ENCODE measurements around the gene METTL8. TPM values are rescaled to one million over a fixed set of nuclear protein-coding genes. Genes with fewer than 3 reads are reported as not detected.

METTL8 gene
- total and polyA plus RNA-seq, 4 experiments from 2014 or later = 11.2 to 22.1 (median 18.4) TPM

GRCh38 chr2:171402906-171403580 is 30.7 kb downstream of the METTL8 start:
- Histone ChIP-seq H3K4me3 (ENCODE audit: low read length in 2 of 2) (no peak overlapping the region), H3K27me3 (ENCODE audit: insufficient read depth, low read length) (no peaks in the 10 kb centered on the region), H3K9me3 (ENCODE audit: control insufficient read depth in 1 of 2, low read length in 2 of 2) (no peaks in the 10 kb centered on the region), H3K27ac (ENCODE audit: low read depth, low read length) (no peak overlapping the region), H3K36me3 (ENCODE audit: insufficient read depth, low read length) (no peaks in the 10 kb centered on the region), H3K4me1 (ENCODE audit: insufficient read depth, low read length) (peaks cover 38% of the 10 kb centered on the region)
- Mint-ChIP-seq H3K9me3 (peaks cover 3 to 9% (median 6%) of the 10 kb centered on the region in 8 donors), H3K27me3 (no peaks in the 10 kb centered on the region), H3K27ac (peak overlapping the region in 1 of 7 donors; percentile 15), H3K4me3 (no peak overlapping the region), H3K4me1 (peaks cover 34 to 44% (median 42%) of the 10 kb centered on the region in 4 donors), H3K36me3 (peaks cover 1 to 12% of the 10 kb centered on the region in 2 donors)
- intact Hi-C loops (cut with micrococcal nuclease) = no loop called here
- CTCF ChIA-PET (ENCODE audit: partially characterized antibody) = no interaction called here
- no peak for DNase-seq
- POLR2A ChIA-PET (ENCODE audit: partially characterized antibody) = no interaction called here

- POLR2A ChIA-PET (ENCODE audit: partially characterized antibody) = no interaction called here
- Histone ChIP-seq H3K27ac (ENCODE audit: low read depth, low read length) (no peak overlapping the region), H3K27me3 (ENCODE audit: insufficient read depth, low read length) (no peaks in the 10 kb centered on the region), H3K4me1 (ENCODE audit: insufficient read depth, low read length) (peaks cover 30% of the 10 kb centered on the region), H3K9me3 (ENCODE audit: control insufficient read depth in 1 of 2, low read length in 2 of 2) (no peaks in the 10 kb centered on the region), H3K36me3 (ENCODE audit: insufficient read depth, low read length) (no peaks in the 10 kb centered on the region), H3K4me3 (ENCODE audit: low read length in 2 of 2) (no peak overlapping the region)
- Mint-ChIP-seq H3K27me3 (no peaks in the 10 kb centered on the region), H3K4me1 (peaks cover 30 to 41% (median 35%) of the 10 kb centered on the region in 4 donors), H3K4me3 (no peak overlapping the region), H3K27ac (peak overlapping the region in 1 of 7 donors; percentile 18), H3K9me3 (peaks cover 1 to 9% (median 6%) of the 10 kb centered on the region in 8 donors), H3K36me3 (peaks cover 1 to 12% of the 10 kb centered on the region in 2 donors)
- DNase-seq = no peak
- CTCF ChIA-PET (ENCODE audit: partially characterized antibody) = interaction anchor here (1.6 kb wide), 1 partner anchor 14 kb away, joined by 5 read pairs; no protein-coding TSS in a partner anchor
- intact Hi-C loops (cut with micrococcal nuclease) = no loop called here
These were observed 31.8 kb downstream of the METTL8 start for GRCh38 chr2:171401947-171402346.

GRCh38 chr2:171400395-171400794 is 33.4 kb downstream of the METTL8 start:
- Histone ChIP-seq H3K27ac (ENCODE audit: low read depth, low read length) (no peak overlapping the region), H3K27me3 (ENCODE audit: insufficient read depth, low read length) (no peaks in the 10 kb centered on the region), H3K36me3 (ENCODE audit: insufficient read depth, low read length) (no peaks in the 10 kb centered on the region), H3K4me3 (ENCODE audit: low read length in 2 of 2) (no peak overlapping the region), H3K4me1 (ENCODE audit: insufficient read depth, low read length) (peaks cover 16% of the 10 kb centered on the region), H3K9me3 (ENCODE audit: control insufficient read depth in 1 of 2, low read length in 2 of 2) (no peaks in the 10 kb centered on the region)
- Mint-ChIP-seq H3K9me3 (peaks cover 0 to 9% (median 6%) of the 10 kb centered on the region in 8 donors), H3K27me3 (no peaks in the 10 kb centered on the region), H3K4me3 (peak overlapping the region in 1 of 8 donors; percentile 18), H3K36me3 (peaks cover 1 to 12% of the 10 kb centered on the region in 2 donors), H3K4me1 (peaks cover 22 to 33% (median 26%) of the 10 kb centered on the region in 4 donors), H3K27ac (no peak overlapping the region)
- ChIA-PET CTCF (ENCODE audit: partially characterized antibody) (interaction anchor here (1.1 to 1.6 kb wide), 2 partner anchors 10 to 16 kb away, joined by 3 to 5 read pairs; no protein-coding TSS in a partner anchor), POLR2A (ENCODE audit: partially characterized antibody) (no interaction called here)
- intact Hi-C loops (cut with micrococcal nuclease) = no loop called here
- DNase-seq = no peak

GRCh38 chr2:171399292-171399691 is 34.5 kb downstream of the METTL8 start:
- peaks cover 15% of the 10 kb centered on the region for H3K4me1 ChIP-seq (ENCODE audit: insufficient read depth, low read length)
- no peak for DNase-seq
- H3K9me3 Mint-ChIP-seq = peaks cover 0 to 9% (median 6%) of the 10 kb centered on the region in 8 donors
- H3K9me3 ChIP-seq (ENCODE audit: control insufficient read depth in 1 of 2, low read length in 2 of 2) = no peaks in the 10 kb centered on the region
- H3K27ac Mint-ChIP-seq = peak overlapping the region in 1 of 7 donors; percentile 11
- ChIA-PET POLR2A (ENCODE audit: partially characterized antibody) (interaction anchor here (0.8 to 1.4 kb wide), 2 partner anchors 13 to 236 kb away, joined by 3 to 5 read pairs; no protein-coding TSS in a partner anchor), CTCF (ENCODE audit: partially characterized antibody) (interaction anchor here (1.4 to 1.5 kb wide), 2 partner anchors 11 to 17 kb away, joined by 4 read pairs; no protein-coding TSS in a partner anchor)
- no peak overlapping the region for H3K27ac ChIP-seq (ENCODE audit: low read depth, low read length)
- H3K4me1 Mint-ChIP-seq = peaks cover 14 to 25% (median 18%) of the 10 kb centered on the region in 4 donors
- H3K27me3 Mint-ChIP-seq = no peaks in the 10 kb centered on the region
- intact Hi-C loops (cut with micrococcal nuclease) = no loop called here
- no peak overlapping the region for H3K4me3 ChIP-seq (ENCODE audit: low read length in 2 of 2)
- peaks cover 1 to 9% of the 10 kb centered on the region in 2 donors for H3K36me3 Mint-ChIP-seq
- H3K4me3 Mint-ChIP-seq = no peak overlapping the region
- H3K27me3 ChIP-seq (ENCODE audit: insufficient read depth, low read length) = no peaks in the 10 kb centered on the region
- H3K36me3 ChIP-seq (ENCODE audit: insufficient read depth, low read length) = no peaks in the 10 kb centered on the region

GRCh38 chr2:171394164-171394740 is 39.5 kb downstream of the METTL8 start:
- ChIA-PET POLR2A (ENCODE audit: partially characterized antibody) (no interaction called here), CTCF (ENCODE audit: partially characterized antibody) (no interaction called here)
- H3K27ac Mint-ChIP-seq = peak overlapping the region in 1 of 7 donors; percentile 62

GRCh38 chr2:171393487-171393886 is 40.3 kb downstream of the METTL8 start:
- Mint-ChIP-seq H3K27me3 (no peaks in the 10 kb centered on the region), H3K4me1 (peaks cover 2 to 5% (median 5%) of the 10 kb centered on the region in 4 donors), H3K27ac (no peak overlapping the region), H3K9me3 (peaks cover 0 to 3% (median 0%) of the 10 kb centered on the region in 8 donors), H3K4me3 (no peak overlapping the region), H3K36me3 (peaks cover 6 to 10% of the 10 kb centered on the region in 2 donors)
- POLR2A ChIA-PET (ENCODE audit: partially characterized antibody) = no interaction called here
- Histone ChIP-seq H3K36me3 (ENCODE audit: insufficient read depth, low read length) (no peaks in the 10 kb centered on the region), H3K9me3 (ENCODE audit: control insufficient read depth in 1 of 2, low read length in 2 of 2) (no peaks in the 10 kb centered on the region), H3K4me1 (ENCODE audit: insufficient read depth, low read length) (no peaks in the 10 kb centered on the region), H3K27ac (ENCODE audit: low read depth, low read length) (no peak overlapping the region), H3K4me3 (ENCODE audit: low read length in 2 of 2) (no peak overlapping the region), H3K27me3 (ENCODE audit: insufficient read depth, low read length) (no peaks in the 10 kb centered on the region)
- intact Hi-C loops (cut with micrococcal nuclease) = no loop called here
- CTCF ChIA-PET (ENCODE audit: partially characterized antibody) = no interaction called here
- no peak for DNase-seq

More at GRCh38 chr2:171394164-171394740, 39.5 kb downstream of the METTL8 start:
- H3K9me3 ChIP-seq (ENCODE audit: control insufficient read depth in 1 of 2, low read length in 2 of 2) = no peaks in the 10 kb centered on the region
- Mint-ChIP-seq H3K4me1 (peaks cover 6 to 10% (median 10%) of the 10 kb centered on the region in 4 donors), H3K27me3 (no peaks in the 10 kb centered on the region), H3K4me3 (no peak overlapping the region), H3K36me3 (peaks cover 6 to 10% of the 10 kb centered on the region in 2 donors), H3K9me3 (peaks cover 0 to 3% (median 0%) of the 10 kb centered on the region in 8 donors)
- intact Hi-C loops (cut with micrococcal nuclease) = no loop called here
- H3K27ac ChIP-seq (ENCODE audit: low read depth, low read length) = no peak overlapping the region
- no peaks in the 10 kb centered on the region for H3K27me3 ChIP-seq (ENCODE audit: insufficient read depth, low read length)
- no peaks in the 10 kb centered on the region for H3K36me3 ChIP-seq (ENCODE audit: insufficient read depth, low read length)
- H3K4me1 ChIP-seq (ENCODE audit: insufficient read depth, low read length) = peaks cover 5% of the 10 kb centered on the region
- no peak overlapping the region for H3K4me3 ChIP-seq (ENCODE audit: low read length in 2 of 2)
- no peak for DNase-seq

- Mint-ChIP-seq H3K27ac (no peak overlapping the region), H3K36me3 (peaks cover 7 to 10% of the 10 kb centered on the region in 2 donors), H3K4me1 (peaks cover 0 to 12% (median under 1%) of the 10 kb centered on the region in 4 donors), H3K4me3 (no peak overlapping the region), H3K27me3 (no peaks in the 10 kb centered on the region), H3K9me3 (no peaks in the 10 kb centered on the region)
- ChIA-PET POLR2A (ENCODE audit: partially characterized antibody) (no interaction called here), CTCF (ENCODE audit: partially characterized antibody) (no interaction called here)
- no peak overlapping the region for H3K27ac ChIP-seq (ENCODE audit: low read depth, low read length)
- no peaks in the 10 kb centered on the region for H3K27me3 ChIP-seq (ENCODE audit: insufficient read depth, low read length)
- H3K4me1 ChIP-seq (ENCODE audit: insufficient read depth, low read length) = no peaks in the 10 kb centered on the region
- H3K36me3 ChIP-seq (ENCODE audit: insufficient read depth, low read length) = no peaks in the 10 kb centered on the region
- H3K4me3 ChIP-seq (ENCODE audit: low read length in 2 of 2) = no peak overlapping the region
- DNase-seq = no peak
- H3K9me3 ChIP-seq (ENCODE audit: control insufficient read depth in 1 of 2, low read length in 2 of 2) = no peaks in the 10 kb centered on the region
- intact Hi-C loops (cut with micrococcal nuclease) = no loop called here
These were observed 42.3 kb downstream of the METTL8 start for GRCh38 chr2:171391532-171391931.
